H9 (cell line): ENCODE measurements around the gene ADAMTS18. TPM values are rescaled to one million over a fixed set of nuclear protein-coding genes. Genes with fewer than 3 reads are reported as not detected.
A peak's percentile ranks its signal among the peaks of the same experiment; 100 is the strongest.

Experiments
- DNase-seq: peaks from one replicate; pipeline ENCODE4 v3.0.0-alpha.2; 2017
- H2AFZ ChIP-seq: one replicate; pipeline ENCODE4 v1.6.1; 2013; ENCODE audit warnings: mild to moderate bottlenecking, low read length, control low read depth, moderate library complexity
- H2AK5ac ChIP-seq: 2 replicates; pipeline ENCODE4 v1.6.1; 2013; ENCODE audit warnings: low read length, control low read depth, mixed read lengths; ENCODE audit not compliant: insufficient read length
- H2BK120ac ChIP-seq: one replicate; pipeline ENCODE4 v1.6.1; 2013; ENCODE audit warnings: low read depth, mild to moderate bottlenecking, low read length, control low read depth, inconsistent platforms; ENCODE audit not compliant: poor library complexity, severe bottlenecking
- H2BK12ac ChIP-seq: 2 replicates; pipeline ENCODE4 v1.6.1; 2013; ENCODE audit warnings: low read length, control low read depth, mixed read lengths, low read depth; ENCODE audit not compliant: insufficient read length
- H2BK15ac ChIP-seq: 2 replicates; pipeline ENCODE4 v1.6.1; 2013; ENCODE audit warnings: low read depth, low read length, control low read depth
- H2BK20ac ChIP-seq: one replicate; pipeline ENCODE4 v1.6.1; 2013; ENCODE audit warnings: low read depth, mild to moderate bottlenecking, low read length, control low read depth, inconsistent platforms; ENCODE audit not compliant: poor library complexity, severe bottlenecking
- H2BK5ac ChIP-seq: 2 replicates; pipeline ENCODE4 v1.6.1; 2013; ENCODE audit warnings: low read length, control low read depth, mixed read lengths; ENCODE audit not compliant: insufficient read length
- H3K14ac ChIP-seq: 2 replicates; pipeline ENCODE4 v1.6.1; 2013; ENCODE audit warnings: low read length, control low read depth; ENCODE audit not compliant: insufficient read depth
- H3K18ac ChIP-seq: 2 replicates; pipeline ENCODE4 v1.6.1; 2013; ENCODE audit warnings: low read depth, mild to moderate bottlenecking, mixed read lengths, low read length, control low read depth; ENCODE audit not compliant: insufficient read length
- H3K23ac ChIP-seq: 2 replicates; pipeline ENCODE4 v1.6.1; 2013; ENCODE audit warnings: low read length, control low read depth, mixed read lengths, low read depth; ENCODE audit not compliant: insufficient read length
- H3K23me2 ChIP-seq: 2 replicates; pipeline ENCODE4 v1.6.1; 2013; ENCODE audit warnings: low read depth, mild to moderate bottlenecking, mixed read lengths, low read length, control low read depth; ENCODE audit not compliant: insufficient read length, poor library complexity, severe bottlenecking
- H3K27ac ChIP-seq: 2 replicates; pipeline ENCODE4 v1.5.1; 2013; ENCODE audit warnings: low read length, control low read depth, mixed read lengths, low read depth; ENCODE audit not compliant: insufficient read length
- H3K27me3 ChIP-seq: 2 replicates; pipeline ENCODE4 v1.6.1; 2013; ENCODE audit warnings: low read length, control low read depth, inconsistent platforms; ENCODE audit not compliant: insufficient read depth
- H3K4ac ChIP-seq: 2 replicates; pipeline ENCODE4 v1.6.1; 2013; ENCODE audit warnings: low read depth, mild to moderate bottlenecking, control low read depth, inconsistent platforms, low read length, moderate library complexity
- H3K4me1 ChIP-seq: 2 replicates; pipeline ENCODE4 v1.6.1; 2013; ENCODE audit warnings: low read length, control low read depth, inconsistent platforms; ENCODE audit not compliant: insufficient read depth
- H3K4me2 ChIP-seq: 2 replicates; pipeline ENCODE4 v1.6.1; 2013; ENCODE audit warnings: low read length, control low read depth, mixed read lengths; ENCODE audit not compliant: insufficient read length, insufficient read depth
- H3K56ac ChIP-seq: 2 replicates; pipeline ENCODE4 v1.6.1; 2013; ENCODE audit warnings: low read depth, mild to moderate bottlenecking, mixed read lengths, low read length, control low read depth; ENCODE audit not compliant: insufficient read length
- H3K79me1 ChIP-seq: 2 replicates; pipeline ENCODE4 v1.6.1; 2013; ENCODE audit warnings: low read depth, mild to moderate bottlenecking, moderate library complexity, low read length, control low read depth, inconsistent platforms; ENCODE audit not compliant: insufficient read depth, poor library complexity, severe bottlenecking
- H3K79me2 ChIP-seq: 2 replicates; pipeline ENCODE4 v1.6.1; 2013; ENCODE audit warnings: low read length, control low read depth, inconsistent platforms; ENCODE audit not compliant: insufficient read depth
- H3K9ac ChIP-seq: 2 replicates; pipeline ENCODE4 v1.6.1; 2013; ENCODE audit warnings: low read length, control low read depth, mixed read lengths; ENCODE audit not compliant: insufficient read length; ENCODE audit errors: extremely low read depth
- H3K9me3 ChIP-seq: one replicate; pipeline ENCODE4 v1.6.1; 2013; ENCODE audit warnings: low read depth, low read length, inconsistent platforms; ENCODE audit not compliant: control insufficient read depth
- H3T11ph ChIP-seq: one replicate; pipeline ENCODE4 v1.6.1; 2013; ENCODE audit warnings: mild to moderate bottlenecking, low read length, control low read depth, inconsistent platforms
- H4K20me1 ChIP-seq: one replicate; pipeline ENCODE4 v1.6.1; 2013; ENCODE audit not compliant: control insufficient read depth, insufficient read length, insufficient read depth
- H4K5ac ChIP-seq: 2 replicates; pipeline ENCODE4 v1.6.1; 2013; ENCODE audit warnings: low read depth, mild to moderate bottlenecking, mixed read lengths, low read length, control low read depth; ENCODE audit not compliant: insufficient read length
- H4K8ac ChIP-seq: replicated peaks from 2 replicates; pipeline ENCODE4 v1.6.1; 2013; ENCODE audit warnings: low read length, control low read depth, mixed read lengths, low read depth; ENCODE audit not compliant: insufficient read length
- H4K91ac ChIP-seq: 2 replicates; pipeline ENCODE4 v1.6.1; 2013; ENCODE audit warnings: low read depth, mild to moderate bottlenecking, moderate library complexity, mixed read lengths, low read length, control low read depth; ENCODE audit not compliant: insufficient read length
- H3K27ac Mint-ChIP-seq, 3 experiments: 2 replicates in 2 of 3; 3 replicates in 1 of 3; pipeline ENCODE4 v1.8.0; 2020 to 2021; ENCODE audit warnings: mixed read lengths in 3 of 3, mild to moderate bottlenecking in 1 of 3, moderate library complexity in 1 of 3
- H3K27me3 Mint-ChIP-seq: 2 replicates; pipeline ENCODE4 v1.8.0; 2021; ENCODE audit warnings: low read depth, mild to moderate bottlenecking, moderate library complexity, mixed read lengths
- H3K36me3 Mint-ChIP-seq, 3 experiments: 2 replicates in 2 of 3; 3 replicates in 1 of 3; pipeline ENCODE4 v1.8.0; 2020 to 2021; ENCODE audit warnings: low read depth in 3 of 3, mixed read lengths in 3 of 3; ENCODE audit not compliant: insufficient read depth in 1 of 3
- H3K4me1 Mint-ChIP-seq, 2 experiments: 2 replicates each; pipeline ENCODE4 v1.8.0; 2020; ENCODE audit warnings: mixed read lengths in 2 of 2
- H3K4me3 Mint-ChIP-seq, 2 experiments: 2 replicates in 1 of 2; 3 replicates in 1 of 2; pipeline ENCODE4 v1.8.0; 2020 to 2021; ENCODE audit warnings: mild to moderate bottlenecking in 2 of 2, mixed read lengths in 2 of 2, moderate library complexity in 1 of 2
- H3K9me3 Mint-ChIP-seq, 2 experiments: 2 replicates in 1 of 2; 3 replicates in 1 of 2; pipeline ENCODE4 v1.8.0; 2020; ENCODE audit warnings: mild to moderate bottlenecking in 2 of 2, mixed read lengths in 2 of 2, moderate library complexity in 1 of 2
- CTCF ChIP-seq: fragments of 200-600 bp; sonication (generic); conservative IDR thresholded peaks from 3 replicates; pipeline ENCODE4 v1.8.0; 2021; ENCODE audit warnings: antibody characterized with exemption, mild to moderate bottlenecking
- WGBS: extraction: QIAGEN DNeasy Blood & Tissue Kit; methylation state at CpG from one replicate; pipeline ENCODE4 v1.1.7; 2013; ENCODE audit warnings: missing lambda C conversion rate, low lambda C conversion rate, mixed read lengths; ENCODE audit not compliant: insufficient read length; ENCODE audit errors: extremely low coverage; 5-methylcytosine and 5-hydroxymethylcytosine counted together
- total RNA-seq: library from RNA; stranded (reverse); gene quantifications from 2 replicates; pipeline ENCODE4 v1.2.1, GENCODE V29; 2021

ADAMTS18 gene
- total RNA-seq, 1 experiment from 2014 or later, result 0.07 TPM

- Histone ChIP-seq H3K9ac (no peak overlapping the region), H2AFZ (no peak overlapping the region), H2AK5ac (no peak overlapping the region), H3K27me3 (no peaks in the 10 kb centered on the region), H3T11ph (no peak overlapping the region), H4K91ac (no peak overlapping the region), H3K23me2 (no peaks in the 10 kb centered on the region), H2BK15ac (no peak overlapping the region), H3K4me1 (peaks cover 3% of the 10 kb centered on the region), H2BK20ac (no peak overlapping the region), H3K56ac (no peak overlapping the region), H3K79me1 (no peaks in the 10 kb centered on the region), H2BK120ac (no peak overlapping the region), H3K4ac (no peak overlapping the region), H4K8ac (no peak overlapping the region), H2BK12ac (no peak overlapping the region), H3K79me2 (no peaks in the 10 kb centered on the region), H3K14ac (no peak overlapping the region), H4K20me1 (no peaks in the 10 kb centered on the region), H4K5ac (no peak overlapping the region), H3K9me3 (no peaks in the 10 kb centered on the region), H3K27ac (no peak overlapping the region), H2BK5ac (no peak overlapping the region), H3K23ac (no peak overlapping the region), H3K4me2 (peak overlapping the region; percentile 27), H3K18ac (no peak overlapping the region)
- no peaks in the 10 kb centered on the region for H3K27me3 Mint-ChIP-seq
- no peaks in the 10 kb centered on the region for H3K9me3 Mint-ChIP-seq
- DNase-seq, result no peak
- H3K36me3 Mint-ChIP-seq, result no peaks in the 10 kb centered on the region
- no peak for TF ChIP-seq CTCF
- no CpG with 5 or more reads among the region's 3 CpGs for WGBS
- H3K4me3 Mint-ChIP-seq, result no peak overlapping the region; a peak in 1 of 5 replicates
- no peak overlapping the region for H3K27ac Mint-ChIP-seq
- H3K4me1 Mint-ChIP-seq, result peaks cover 24 to 26% of the 10 kb centered on the region in 2 experiments
These were observed 47.0 kb downstream of the ADAMTS18 start for GRCh38 chr16:77387815-77388209.
